GM23338 (cell line): ENCODE measurements around the gene HVCN1.

ENCODE experiments used
- CREB1 ChIP-seq: fragments of 250-450 bp; sonication (Bioruptor Pico); IDR thresholded peaks from 2 replicates; pipeline ENCODE4 v1.5.0; 2020; ENCODE audit warnings: low read depth, mild to moderate bottlenecking, moderate library complexity
- CTCF ChIP-seq, 2 experiments: fragments of 200-600 bp in 1 of 2; sonication (generic) in 1 of 2; conservative IDR thresholded peaks; 2 replicates each; pipeline versions ENCODE4 v1.5.1 to v1.6.1; 2016 to 2017; ENCODE audit warnings: antibody characterized with exemption in 2 of 2, low read depth in 2 of 2, mild to moderate bottlenecking in 2 of 2, moderate library complexity in 1 of 2
- EZH2 ChIP-seq: fragments of 200-600 bp; sonication (generic); IDR thresholded peaks from one replicate; pipeline ENCODE4 v1.8.0; 2017; ENCODE audit warnings: antibody characterized with exemption, mild to moderate bottlenecking, low read depth; ENCODE audit not compliant: unreplicated experiment
- EZH2phosphoT487 ChIP-seq: fragments of 200-600 bp; sonication (generic); IDR thresholded peaks from one replicate; pipeline ENCODE4 v1.8.1; 2018; ENCODE audit warnings: antibody characterized with exemption; ENCODE audit not compliant: unreplicated experiment
- JUNB ChIP-seq: IDR thresholded peaks from one replicate; pipeline ENCODE4 v1.6.1; 2016; ENCODE audit warnings: antibody characterized with exemption; ENCODE audit not compliant: unreplicated experiment
- NANOG ChIP-seq: IDR thresholded peaks from 2 replicates; pipeline ENCODE4 v1.6.1; 2016; ENCODE audit warnings: antibody characterized with exemption, borderline replicate concordance
- POLR2AphosphoS5 ChIP-seq: IDR thresholded peaks from 2 replicates; pipeline ENCODE4 v1.6.1; 2016; ENCODE audit warnings: antibody characterized with exemption, low read depth
- REST ChIP-seq: IDR thresholded peaks from one replicate; pipeline ENCODE4 v1.6.1; 2018; ENCODE audit warnings: antibody characterized with exemption; ENCODE audit not compliant: unreplicated experiment
- STAT1 ChIP-seq: IDR thresholded peaks from one replicate; pipeline ENCODE4 v1.6.1; 2016; ENCODE audit warnings: antibody characterized with exemption; ENCODE audit not compliant: unreplicated experiment
- ZNF114 ChIP-seq: fragments of 250-450 bp; sonication (Bioruptor Pico); IDR thresholded peaks from 2 replicates; pipeline ENCODE4 v1.5.0; 2020; ENCODE audit warnings: mild to moderate bottlenecking, moderate library complexity

- TF ChIP-seq EZH2phosphoT487 (no peak), CTCF (conservative IDR thresholded peaks at IDR 0.05; ENCODE audit: low read depth in 2 of 2) (no peak), CREB1 (CRISPR knock-in tag) (no peak), POLR2AphosphoS5 (no peak), EZH2 (no peak), STAT1 (no peak), ZNF114 (CRISPR knock-in tag) (no peak), NANOG (no peak), JUNB (no peak), REST (no peak)
These were observed 48.6 kb upstream of the HVCN1 start for GRCh38 chr12:110737532-110737931.
